ENCODE results near the gene CHST6. TPM values are rescaled to one million over a fixed set of nuclear protein-coding genes. Genes with fewer than 3 reads are reported as not detected.
"Not testable (repeated sequence)": the region's sequence is repeated elsewhere in the genome, so short reads cannot be mapped to it uniquely, and the experiment has no call there.

The CHST6 gene
- total RNA-seq, 3 donors from 2014 or later, result under 0.01 to 0.44 TPM; not detected in 1

DNA sequence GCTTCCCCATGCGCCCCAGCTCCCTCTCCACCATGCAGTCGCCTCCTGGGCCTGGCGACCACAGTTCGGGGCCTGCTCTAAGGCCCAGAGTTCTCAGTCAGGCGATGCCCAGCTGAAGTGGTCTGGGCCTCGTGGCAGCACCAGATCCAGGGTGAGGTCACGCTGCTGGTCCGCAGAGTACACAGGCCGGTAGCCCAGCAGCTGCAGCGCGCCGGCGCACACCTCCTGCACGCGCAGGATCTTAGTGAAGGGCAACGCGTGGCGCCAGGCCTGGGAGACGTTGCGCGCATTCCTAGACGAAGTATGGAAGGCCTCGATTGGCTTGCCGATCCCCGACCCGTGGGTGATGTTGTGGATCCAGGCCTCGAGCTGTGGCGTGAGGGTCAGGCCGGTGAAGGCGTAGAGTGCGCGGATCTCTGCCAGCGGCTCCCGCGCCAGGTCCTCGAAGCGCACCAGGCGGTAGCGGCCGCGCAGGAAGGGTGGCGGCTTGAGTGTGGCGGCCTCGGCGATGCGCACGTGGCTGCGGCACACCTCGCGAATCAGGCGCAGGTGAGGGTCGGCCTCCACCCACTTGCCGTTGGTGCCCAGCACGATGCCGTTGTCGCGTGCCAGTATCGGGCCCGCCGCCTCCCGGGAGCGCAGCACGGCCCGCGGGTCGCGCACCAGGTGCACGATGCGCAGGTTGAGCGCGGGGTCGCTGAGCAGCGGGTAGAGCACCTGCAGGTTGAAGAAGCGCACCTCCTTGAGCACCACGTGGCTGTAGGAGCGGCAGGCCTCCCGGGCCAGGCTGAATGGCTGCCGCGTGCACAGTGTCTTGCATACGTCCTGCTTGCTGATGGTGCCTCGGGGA, 34.0 kb upstream of the CHST6 start:
- no peaks in the 10 kb centered on the region for H3K9me3 ChIP-seq
- H3K4me1 ChIP-seq, result no peaks in the 10 kb centered on the region
- H3K27me3 ChIP-seq, result no peaks in the 10 kb centered on the region
- no peak overlapping the region for H3K4me3 ChIP-seq
- H3K27ac ChIP-seq, result no peak overlapping the region
- intact Hi-C loops (cut with DNase I; ENCODE audit: low total_unique reads), result no loop called here
- no peak for TF ChIP-seq POLR2A (IDR thresholded peaks at IDR 0.05)
- TF ChIP-seq, protein P1, sequence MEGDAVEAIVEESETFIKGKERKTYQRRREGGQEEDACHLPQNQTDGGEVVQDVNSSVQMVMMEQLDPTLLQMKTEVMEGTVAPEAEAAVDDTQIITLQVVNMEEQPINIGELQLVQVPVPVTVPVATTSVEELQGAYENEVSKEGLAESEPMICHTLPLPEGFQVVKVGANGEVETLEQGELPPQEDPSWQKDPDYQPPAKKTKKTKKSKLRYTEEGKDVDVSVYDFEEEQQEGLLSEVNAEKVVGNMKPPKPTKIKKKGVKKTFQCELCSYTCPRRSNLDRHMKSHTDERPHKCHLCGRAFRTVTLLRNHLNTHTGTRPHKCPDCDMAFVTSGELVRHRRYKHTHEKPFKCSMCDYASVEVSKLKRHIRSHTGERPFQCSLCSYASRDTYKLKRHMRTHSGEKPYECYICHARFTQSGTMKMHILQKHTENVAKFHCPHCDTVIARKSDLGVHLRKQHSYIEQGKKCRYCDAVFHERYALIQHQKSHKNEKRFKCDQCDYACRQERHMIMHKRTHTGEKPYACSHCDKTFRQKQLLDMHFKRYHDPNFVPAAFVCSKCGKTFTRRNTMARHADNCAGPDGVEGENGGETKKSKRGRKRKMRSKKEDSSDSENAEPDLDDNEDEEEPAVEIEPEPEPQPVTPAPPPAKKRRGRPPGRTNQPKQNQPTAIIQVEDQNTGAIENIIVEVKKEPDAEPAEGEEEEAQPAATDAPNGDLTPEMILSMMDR (IDR thresholded peaks at IDR 0.05), result no peak
- no peak for TF ChIP-seq POLR2AphosphoS5 (IDR thresholded peaks at IDR 0.05)
- no peak for DNase-seq (ENCODE audit: low spot score in 2 of 2)
- H3K36me3 ChIP-seq, result no peaks in the 10 kb centered on the region

DNA sequence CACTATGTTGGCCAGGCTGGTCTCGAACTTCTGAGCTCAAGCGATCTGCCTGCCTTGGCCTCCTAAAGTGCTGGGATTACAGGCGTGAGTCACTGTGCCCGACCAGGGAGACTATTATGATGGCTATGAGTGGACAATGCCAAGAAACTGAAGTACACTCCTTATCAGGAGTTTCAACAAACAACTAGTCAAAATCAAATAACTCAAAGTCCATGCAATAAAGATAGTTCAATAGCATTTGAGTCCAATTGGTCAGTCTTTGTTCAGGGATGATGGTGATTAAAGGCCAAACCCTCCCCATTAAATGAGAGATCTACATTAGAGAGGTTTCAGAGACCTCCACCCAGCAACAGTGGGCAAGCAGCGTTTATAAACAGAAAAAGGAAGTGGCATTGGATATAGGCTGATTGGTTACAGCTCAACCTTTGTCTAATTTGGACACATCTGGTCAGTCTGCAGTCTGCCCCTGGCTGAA, 32.6 kb upstream of the CHST6 start:
- DNase-seq (ENCODE audit: low spot score in 2 of 2), result no peak

DNA sequence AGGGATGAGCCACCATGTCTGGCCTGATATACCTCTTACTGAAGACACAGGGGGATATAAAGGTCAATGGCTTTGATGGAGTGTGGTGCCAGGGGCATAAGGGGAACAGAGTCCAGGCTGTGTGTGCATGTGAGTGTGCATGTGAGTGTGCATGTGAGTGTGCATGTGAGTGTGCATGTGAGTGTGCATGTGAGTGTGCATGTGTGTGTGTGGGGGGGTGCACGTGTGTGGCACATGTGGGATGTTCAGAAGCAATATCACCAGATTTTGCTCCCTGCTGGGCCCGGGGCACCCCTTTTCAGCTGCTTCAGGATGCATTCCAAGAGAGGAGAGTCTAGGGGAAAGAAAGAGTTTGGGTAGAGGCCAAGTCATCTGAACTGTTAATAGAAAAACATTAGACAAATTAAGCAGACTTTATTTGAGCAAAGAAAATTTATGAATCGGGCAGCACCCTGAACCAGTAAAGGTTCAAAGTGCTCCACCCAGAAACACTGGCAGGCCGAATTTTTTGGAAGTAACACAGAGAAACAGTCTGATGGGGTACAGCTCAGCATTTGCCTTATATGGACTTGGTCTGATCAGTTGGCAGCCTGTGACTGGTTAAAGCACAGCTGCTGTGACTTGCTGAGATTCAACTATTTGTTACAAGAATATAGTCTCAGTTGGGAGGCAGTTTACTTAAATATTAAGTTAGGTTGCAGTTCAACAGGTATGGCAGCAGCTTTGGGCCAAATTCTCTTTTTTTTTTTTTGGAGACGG, 31.0 kb upstream of the CHST6 start:
- intact Hi-C loops (cut with DNase I; ENCODE audit: low total_unique reads), result no loop called here
- no peak overlapping the region for H3K27ac ChIP-seq

More for the DNA sequence above, 32.6 kb upstream of the CHST6 start:
- Histone ChIP-seq H3K4me1 (no peaks in the 10 kb centered on the region), H3K27ac (no peak overlapping the region), H3K27me3 (no peaks in the 10 kb centered on the region), H3K36me3 (no peaks in the 10 kb centered on the region), H3K9me3 (no peaks in the 10 kb centered on the region), H3K4me3 (no peak overlapping the region)
- TF ChIP-seq POLR2AphosphoS5 (IDR thresholded peaks at IDR 0.05) (no peak), POLR2A (IDR thresholded peaks at IDR 0.05) (no peak)
- TF ChIP-seq, protein P1 (IDR thresholded peaks at IDR 0.05), result no peak
- intact Hi-C loops (cut with DNase I; ENCODE audit: low total_unique reads), result no loop called here

DNA sequence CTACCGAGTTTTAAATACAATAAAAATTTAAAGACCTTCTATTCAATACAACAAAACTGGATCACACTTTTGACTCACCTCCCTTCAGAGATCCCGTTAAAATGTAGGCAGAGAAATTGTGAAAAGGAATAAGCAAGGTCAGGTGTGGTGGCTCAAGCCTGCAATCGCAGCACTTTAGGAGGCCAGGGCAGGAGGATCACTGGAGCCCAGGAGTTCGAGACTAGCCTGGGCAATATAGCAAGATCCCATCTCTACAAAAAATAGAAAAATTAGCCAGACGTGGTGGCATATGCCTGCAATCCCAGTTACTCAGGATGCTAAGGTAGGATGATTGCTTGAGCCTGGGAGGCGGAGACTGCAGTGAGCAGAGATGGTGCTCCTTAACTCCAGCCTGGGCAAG, 23.9 kb upstream of the CHST6 start:
- TF ChIP-seq, protein P1 (IDR thresholded peaks at IDR 0.05), result no peak
- TF ChIP-seq POLR2A (IDR thresholded peaks at IDR 0.05) (no peak), POLR2AphosphoS5 (IDR thresholded peaks at IDR 0.05) (no peak)

More for the DNA sequence above, 31.0 kb upstream of the CHST6 start:
- Histone ChIP-seq H3K4me1 (no peaks in the 10 kb centered on the region), H3K36me3 (no peaks in the 10 kb centered on the region), H3K4me3 (no peak overlapping the region), H3K27me3 (no peaks in the 10 kb centered on the region), H3K9me3 (no peaks in the 10 kb centered on the region)
- TF ChIP-seq POLR2A (IDR thresholded peaks at IDR 0.05) (no peak), POLR2AphosphoS5 (IDR thresholded peaks at IDR 0.05) (no peak)
- TF ChIP-seq, protein P1 (IDR thresholded peaks at IDR 0.05), result no peak
- no peak for DNase-seq (ENCODE audit: low spot score in 2 of 2)

DNA sequence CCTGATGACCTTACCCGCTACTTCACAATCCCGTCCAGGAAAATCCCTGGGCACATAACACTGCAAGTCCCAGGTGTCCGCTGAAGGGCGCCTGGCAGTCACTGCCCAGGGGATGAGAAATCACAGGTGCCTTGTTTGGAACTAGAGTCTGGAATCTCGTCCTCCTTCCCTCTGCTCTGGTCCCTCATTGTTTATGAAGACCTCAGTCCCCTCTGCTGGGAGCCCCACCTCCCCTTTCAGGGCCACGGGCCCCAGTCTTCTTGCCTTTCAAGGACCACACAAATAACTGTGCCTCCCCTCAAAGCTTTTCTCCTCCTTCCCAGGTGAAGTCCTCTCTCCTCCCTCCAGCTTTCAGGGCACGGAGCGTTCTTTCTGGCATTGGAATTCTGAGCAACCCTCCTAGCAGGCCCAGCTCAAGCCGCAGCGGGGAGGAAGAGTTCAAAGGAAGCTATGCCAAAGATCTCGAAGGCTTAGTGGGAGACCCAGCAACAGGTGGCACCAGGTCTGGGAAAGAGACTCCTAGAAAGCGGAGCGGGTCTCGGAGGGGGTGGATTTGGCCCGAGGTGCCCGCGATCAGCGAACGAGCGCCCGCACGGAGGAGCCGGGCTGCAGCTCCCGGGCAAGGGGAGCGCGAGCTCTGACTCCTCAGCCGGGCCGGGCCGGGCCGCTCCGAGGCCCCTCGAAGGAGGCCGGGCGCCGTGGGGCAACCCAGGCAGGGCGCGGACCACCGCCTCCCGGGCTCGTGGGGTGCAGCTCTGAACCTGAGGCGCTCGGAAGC, 21.1 kb upstream of the CHST6 start:
- peak overlapping the region; percentile 71 to 89 (median 74) for H3K4me3 ChIP-seq
- H3K36me3 ChIP-seq; intact Hi-C loops (cut with DNase I; ENCODE audit: low total_unique reads); H3K9me3 ChIP-seq; H3K27me3 ChIP-seq; H3K4me1 ChIP-seq: not testable (repeated sequence)
- DNase-seq (ENCODE audit: low spot score in 2 of 2), result peak in 1 of 2 donors; percentile 30
- peak overlapping the region; percentile 92 to 94 for H3K27ac ChIP-seq

More for the DNA sequence above, 23.9 kb upstream of the CHST6 start:
- intact Hi-C loops (cut with DNase I; ENCODE audit: low total_unique reads), result no loop called here
- Histone ChIP-seq H3K36me3 (no peaks in the 10 kb centered on the region), H3K4me3 (no peak overlapping the region), H3K27me3 (no peaks in the 10 kb centered on the region), H3K9me3 (no peaks in the 10 kb centered on the region), H3K27ac (no peak overlapping the region), H3K4me1 (no peaks in the 10 kb centered on the region)
- no peak for DNase-seq (ENCODE audit: low spot score in 2 of 2)

Measured in breast epithelium (tissue), 4 donors.